ES-I3 (cell line): Measurements from ENCODE around the gene PLIN5.

Source experiments
- H3K36me3 ChIP-seq: 2 replicates; pipeline ENCODE4 v1.6.1; 2013; ENCODE audit warnings: mild to moderate bottlenecking, low read length, control low read depth, moderate library complexity; ENCODE audit not compliant: insufficient read depth
- H3K4me1 ChIP-seq: 2 replicates; pipeline ENCODE4 v1.6.1; 2013; ENCODE audit warnings: mild to moderate bottlenecking, control low read depth, low read length; ENCODE audit not compliant: insufficient read depth
- H3K9ac ChIP-seq: 2 replicates; pipeline ENCODE4 v1.6.1; 2013; ENCODE audit warnings: low read depth, mild to moderate bottlenecking, low read length, moderate library complexity
- H3K9me3 ChIP-seq: 2 replicates; pipeline ENCODE4 v1.6.1; 2013; ENCODE audit warnings: mild to moderate bottlenecking, low read length, moderate library complexity; ENCODE audit not compliant: control insufficient read depth, insufficient read depth

PLIN5 gene

GRCh38 chr19:4556597-4557127, 21.6 kb upstream of the PLIN5 start:
- peaks cover 5% of the 10 kb centered on the region for H3K36me3 ChIP-seq
- H3K4me1 ChIP-seq, result peaks cover 8% of the 10 kb centered on the region; the same call in 1 of the 2 replicates
- H3K9ac ChIP-seq, result peak overlapping the region; percentile 17; the same call in 1 of the 2 replicates
- no peaks in the 10 kb centered on the region for H3K9me3 ChIP-seq

- Histone ChIP-seq H3K9me3 (no peaks in the 10 kb centered on the region), H3K9ac (no peak overlapping the region), H3K4me1 (peaks cover 8% of the 10 kb centered on the region; the same call in 1 of the 2 replicates), H3K36me3 (peaks cover 5% of the 10 kb centered on the region)
These were observed 20.9 kb upstream of the PLIN5 start for GRCh38 chr19:4555657-4556561.

GRCh38 chr19:4554717-4555116, 19.7 kb upstream of the PLIN5 start:
- Histone ChIP-seq H3K4me1 (peaks cover 8% of the 10 kb centered on the region; the same call in 1 of the 2 replicates), H3K9ac (no peak overlapping the region), H3K36me3 (peaks cover 5% of the 10 kb centered on the region), H3K9me3 (no peaks in the 10 kb centered on the region)

- H3K9ac ChIP-seq, result no peak overlapping the region
These were observed 18.8 kb upstream of the PLIN5 start for GRCh38 chr19:4553775-4554174.

GRCh38 chr19:4553092-4553695, 18.2 kb upstream of the PLIN5 start:
- Histone ChIP-seq H3K4me1 (peaks cover 8% of the 10 kb centered on the region; the same call in 1 of the 2 replicates), H3K9me3 (no peaks in the 10 kb centered on the region), H3K9ac (no peak overlapping the region), H3K36me3 (peaks cover 5% of the 10 kb centered on the region)

More at GRCh38 chr19:4553775-4554174, 18.8 kb upstream of the PLIN5 start:
- peaks cover 5% of the 10 kb centered on the region for H3K36me3 ChIP-seq
- H3K9me3 ChIP-seq, result no peaks in the 10 kb centered on the region
- peaks cover 8% of the 10 kb centered on the region; the same call in 1 of the 2 replicates for H3K4me1 ChIP-seq

- H3K4me1 ChIP-seq, result peaks cover 7% of the 10 kb centered on the region; the same call in 1 of the 2 replicates
- peaks cover 5% of the 10 kb centered on the region for H3K36me3 ChIP-seq
- H3K9ac ChIP-seq, result no peak overlapping the region
- H3K9me3 ChIP-seq, result no peaks in the 10 kb centered on the region
These were observed 17.4 kb upstream of the PLIN5 start for GRCh38 chr19:4552525-4552819.

- no peaks in the 10 kb centered on the region for H3K9me3 ChIP-seq
- peaks cover 5% of the 10 kb centered on the region for H3K36me3 ChIP-seq
- H3K9ac ChIP-seq, result no peak overlapping the region
- no peaks in the 10 kb centered on the region for H3K4me1 ChIP-seq
These were observed 15.5 kb upstream of the PLIN5 start for GRCh38 chr19:4550479-4551050.

GRCh38 chr19:4550018-4550417, 15.0 kb upstream of the PLIN5 start:
- Histone ChIP-seq H3K4me1 (no peaks in the 10 kb centered on the region), H3K36me3 (peaks cover 5% of the 10 kb centered on the region), H3K9ac (no peak overlapping the region), H3K9me3 (no peaks in the 10 kb centered on the region)

- H3K9ac ChIP-seq, result no peak overlapping the region
- H3K4me1 ChIP-seq, result no peaks in the 10 kb centered on the region
- no peaks in the 10 kb centered on the region for H3K9me3 ChIP-seq
- peaks cover 4% of the 10 kb centered on the region for H3K36me3 ChIP-seq
These were observed 13.2 kb upstream of the PLIN5 start for GRCh38 chr19:4548238-4548584.

GRCh38 chr19:4547303-4548237, 12.5 kb upstream of the PLIN5 start:
- Histone ChIP-seq H3K36me3 (no peaks in the 10 kb centered on the region; the same call in none of the 2 replicates), H3K9ac (no peak overlapping the region)

GRCh38 chr19:4543842-4544647, 9.0 kb upstream of the PLIN5 start:
- Histone ChIP-seq H3K4me1 (peaks cover 8% of the 10 kb centered on the region; the same call in 1 of the 2 replicates), H3K36me3 (no peaks in the 10 kb centered on the region), H3K9ac (no peak overlapping the region), H3K9me3 (no peaks in the 10 kb centered on the region)

More at GRCh38 chr19:4547303-4548237, 12.5 kb upstream of the PLIN5 start:
- Histone ChIP-seq H3K9me3 (no peaks in the 10 kb centered on the region), H3K4me1 (no peaks in the 10 kb centered on the region)

- no peaks in the 10 kb centered on the region for H3K9me3 ChIP-seq
- H3K4me1 ChIP-seq, result peaks cover 8% of the 10 kb centered on the region; the same call in 1 of the 2 replicates
- no peak overlapping the region for H3K9ac ChIP-seq
- no peaks in the 10 kb centered on the region for H3K36me3 ChIP-seq
These were observed 8.1 kb upstream of the PLIN5 start for GRCh38 chr19:4542896-4543841.
